CD1c-positive myeloid dendritic cell (primary cell): ENCODE results near the gene HNRNPH2.

Experiments used
- DNase-seq: peaks from one replicate; pipeline ENCODE4 v3.0.0-alpha.2; 2016; ENCODE audit errors: extremely low spot score

The HNRNPH2 gene, protein sequence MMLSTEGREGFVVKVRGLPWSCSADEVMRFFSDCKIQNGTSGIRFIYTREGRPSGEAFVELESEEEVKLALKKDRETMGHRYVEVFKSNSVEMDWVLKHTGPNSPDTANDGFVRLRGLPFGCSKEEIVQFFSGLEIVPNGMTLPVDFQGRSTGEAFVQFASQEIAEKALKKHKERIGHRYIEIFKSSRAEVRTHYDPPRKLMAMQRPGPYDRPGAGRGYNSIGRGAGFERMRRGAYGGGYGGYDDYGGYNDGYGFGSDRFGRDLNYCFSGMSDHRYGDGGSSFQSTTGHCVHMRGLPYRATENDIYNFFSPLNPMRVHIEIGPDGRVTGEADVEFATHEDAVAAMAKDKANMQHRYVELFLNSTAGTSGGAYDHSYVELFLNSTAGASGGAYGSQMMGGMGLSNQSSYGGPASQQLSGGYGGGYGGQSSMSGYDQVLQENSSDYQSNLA

DNA sequence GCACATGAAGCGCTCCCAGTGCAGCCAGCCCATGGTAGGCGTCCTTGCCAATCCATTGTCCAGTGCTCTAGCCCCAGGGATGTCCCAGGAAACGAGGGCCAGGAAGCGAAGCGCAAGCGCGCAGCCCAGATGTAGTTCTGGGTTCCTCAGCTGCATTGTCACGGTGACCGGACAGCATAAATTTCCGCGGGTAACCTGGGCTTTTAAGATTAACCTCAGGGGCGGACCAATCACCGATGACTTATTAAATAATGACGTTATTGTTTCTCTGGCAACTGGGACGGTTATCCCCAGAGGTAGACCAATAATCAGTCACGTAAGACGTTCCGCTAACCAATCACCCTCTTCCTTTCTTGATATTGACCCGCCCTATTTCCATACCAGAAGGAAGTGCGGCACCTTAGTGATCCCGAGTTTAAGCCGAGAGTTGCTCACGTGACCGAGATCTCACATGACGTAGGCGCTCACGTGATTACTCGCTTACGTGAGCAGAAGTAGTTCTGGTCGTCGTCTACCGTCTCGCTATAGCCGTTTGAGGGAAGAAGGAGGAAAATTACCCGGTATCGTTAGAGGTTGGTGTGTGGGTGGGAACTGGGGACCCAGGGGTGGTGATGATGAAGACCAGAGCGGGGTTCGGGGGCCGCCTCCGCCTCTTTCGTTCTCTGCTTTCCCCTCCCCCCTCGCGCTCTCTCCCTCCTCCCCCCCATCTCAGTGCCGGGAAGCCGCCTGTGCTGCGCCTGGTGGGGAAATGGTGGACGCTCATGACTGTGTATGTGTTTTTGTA is at the start of gene HNRNPH2, which contains the start of gene GLA:
Gene HNRNPH2 (plus strand): TSS at position 475 of the 784 bp plus-strand sequence. CDS start 3,767 bp downstream, outside the sequence.
Gene GLA (minus strand): TSS at position 178 of the 784 bp plus-strand sequence. CDS start 22 bp downstream, at position 156.
- DNase-seq, result peak; percentile 95

DNA sequence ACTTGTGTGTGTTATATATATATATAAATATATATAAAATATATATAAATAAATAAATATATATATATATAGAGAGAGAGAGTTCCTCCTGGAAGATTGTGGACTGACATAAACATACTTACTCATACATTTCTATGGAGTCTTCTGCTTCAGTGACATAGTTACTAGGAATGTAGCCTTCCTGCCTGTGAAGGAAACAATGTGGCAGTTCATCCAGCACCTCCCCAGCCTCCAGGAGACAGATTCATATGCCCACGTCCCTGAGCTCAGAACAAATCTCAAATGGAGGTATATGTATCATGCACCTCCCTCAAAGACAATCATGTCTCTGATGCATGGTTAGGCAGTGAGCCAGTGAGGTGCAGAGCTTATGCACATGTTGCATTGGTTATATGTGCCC is 48.1 kb upstream of the HNRNPH2 start:
- DNase-seq, result no peak

DNA sequence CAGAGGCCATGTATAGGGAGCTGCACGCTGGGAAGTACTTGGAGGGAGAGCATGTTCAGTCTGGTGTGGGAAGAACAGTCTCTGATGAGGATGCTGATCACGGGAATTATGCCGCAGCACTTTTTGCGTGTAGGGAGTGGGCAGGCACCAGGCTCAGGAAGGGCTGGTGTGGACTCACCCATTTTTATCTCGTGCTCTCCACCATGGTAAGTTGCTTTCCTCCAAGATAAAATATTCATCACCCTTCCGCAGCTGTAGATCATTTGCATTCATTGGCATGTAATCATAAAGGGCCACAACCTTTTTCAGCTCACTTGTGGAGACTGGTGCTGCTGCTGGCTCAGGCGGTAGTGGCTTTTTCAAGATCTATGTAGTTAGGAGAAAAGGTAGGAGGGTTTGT is 47.6 kb upstream of the HNRNPH2 start:
- no peak for DNase-seq

DNA sequence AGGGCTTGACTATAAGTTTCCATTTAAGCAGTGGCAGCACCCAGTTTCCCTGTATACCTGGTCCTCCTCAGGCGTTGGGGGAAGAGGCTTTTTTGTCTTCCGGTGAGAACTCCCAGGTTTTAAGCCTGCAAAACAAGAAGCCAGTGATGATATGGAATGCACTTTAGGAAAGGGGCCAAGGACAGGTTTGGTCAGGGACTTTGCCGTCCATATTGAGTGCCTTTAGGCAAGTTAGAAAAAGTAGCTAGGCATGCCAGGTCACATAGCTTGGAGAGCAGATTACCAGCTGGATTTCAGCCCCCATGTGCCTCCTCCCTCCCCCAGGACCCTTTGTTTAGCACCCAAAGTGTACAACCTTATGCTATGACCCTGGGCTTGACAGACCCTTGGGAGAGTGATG is 45.9 kb upstream of the HNRNPH2 start:
- no peak for DNase-seq

DNA sequence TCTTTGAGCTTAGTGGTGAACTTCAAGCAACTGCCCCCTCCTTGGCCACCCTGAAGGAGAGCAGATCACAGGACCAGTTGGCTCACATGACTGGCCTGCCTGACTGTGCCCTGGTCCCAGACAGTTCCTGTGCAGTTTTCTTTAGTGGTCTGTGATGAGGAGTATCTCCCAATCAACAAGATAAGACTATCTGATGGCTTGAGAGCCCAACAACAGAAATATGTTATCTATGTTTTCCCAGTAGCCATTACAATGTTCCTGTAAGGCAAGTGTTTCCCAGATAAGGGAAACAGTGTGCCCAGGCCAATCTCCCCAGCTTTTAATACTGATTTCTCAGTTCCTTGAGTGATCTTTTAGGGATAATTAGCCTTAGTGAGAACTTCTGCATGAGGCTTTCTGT is 45.3 kb upstream of the HNRNPH2 start:
- no peak for DNase-seq

DNA sequence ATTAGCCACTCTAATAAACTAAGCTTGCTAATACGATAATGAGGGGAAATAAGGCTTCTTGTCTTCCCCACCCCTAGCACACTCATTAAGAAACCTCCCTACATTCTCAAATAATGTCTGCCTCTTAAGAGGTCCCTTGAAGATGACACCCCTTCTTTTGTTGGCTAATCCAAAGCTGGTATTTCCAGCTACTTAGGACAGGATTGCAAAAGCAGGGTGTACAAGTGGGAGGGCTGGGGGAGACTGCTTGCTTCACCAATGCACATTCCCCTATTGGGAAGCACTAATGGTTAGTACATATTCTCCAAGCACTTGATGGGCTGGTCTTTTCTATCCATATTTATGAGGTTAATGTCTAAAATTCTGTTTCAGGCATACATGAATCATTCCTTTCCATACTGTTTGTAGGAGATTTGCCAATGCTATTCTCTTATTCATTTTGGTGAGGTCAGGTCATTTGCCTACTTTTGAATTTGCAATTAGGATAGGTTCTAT is 42.7 kb upstream of the HNRNPH2 start:
- DNase-seq, result no peak

DNA sequence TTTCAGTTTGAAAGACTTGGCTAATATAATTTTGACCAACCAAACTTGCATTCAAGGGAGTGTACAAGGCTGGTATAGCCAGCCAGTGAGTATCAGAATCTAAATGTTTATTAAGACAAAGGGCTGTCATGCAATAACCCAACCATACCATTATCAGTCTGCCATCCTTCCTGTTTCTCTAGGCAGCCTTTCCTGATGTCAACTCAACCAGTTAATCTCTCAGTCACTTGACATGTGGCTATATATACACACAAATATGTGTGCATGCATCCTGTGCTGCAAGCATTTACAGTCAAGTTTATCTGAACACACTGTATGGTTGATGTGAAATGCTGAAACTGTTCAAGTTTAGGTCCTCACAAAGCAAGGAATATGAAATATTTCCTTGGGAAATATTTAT is 39.2 kb upstream of the HNRNPH2 start:
- no peak for DNase-seq

DNA sequence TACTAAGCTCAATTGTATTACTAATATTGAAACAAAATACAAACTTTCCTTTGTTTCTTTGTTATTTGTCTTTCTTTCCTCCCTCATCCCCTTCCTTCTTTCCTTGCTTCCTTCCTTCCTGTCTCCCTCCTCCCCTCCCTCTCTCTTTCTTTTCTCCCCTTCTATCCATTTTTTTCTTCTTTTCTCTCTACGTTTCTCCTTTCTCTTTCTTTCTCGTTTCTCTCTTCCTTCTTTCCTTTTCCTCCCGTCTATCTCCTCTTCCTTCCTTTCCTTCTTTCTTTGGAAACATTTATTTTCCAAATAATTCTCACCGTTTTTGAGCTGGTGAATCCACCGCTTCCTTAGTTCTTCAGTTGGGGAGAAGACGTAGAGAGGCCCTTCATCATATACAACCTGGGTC is 38.3 kb upstream of the HNRNPH2 start:
- no peak for DNase-seq

DNA sequence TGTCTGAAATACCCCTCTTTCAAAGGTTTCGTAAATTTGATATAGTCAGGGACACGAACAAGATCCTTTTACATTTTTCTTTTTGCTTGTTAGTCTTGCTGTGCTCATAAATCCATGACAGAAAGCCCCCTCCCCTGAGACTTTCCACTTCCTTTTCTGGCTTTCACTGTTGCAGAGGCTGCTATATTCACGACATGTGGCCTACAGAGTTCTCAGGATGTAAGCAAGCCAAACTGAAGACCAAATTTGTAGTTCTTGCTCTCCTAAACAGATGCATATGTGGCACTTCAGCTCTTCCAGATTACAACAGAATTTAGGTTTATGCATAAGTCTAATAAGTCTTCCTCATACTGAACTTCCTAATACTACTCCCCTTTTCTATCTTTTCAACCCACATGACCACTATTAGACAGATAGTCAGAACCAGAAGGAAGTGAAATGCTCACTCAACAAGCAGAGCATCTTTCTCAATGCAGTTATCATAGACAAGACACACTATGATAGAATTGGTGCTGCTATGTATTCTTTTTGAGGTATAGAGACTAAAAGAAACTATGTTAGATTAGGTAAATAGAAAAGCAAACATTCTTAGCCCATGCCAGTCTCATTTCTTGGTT is 37.0 kb upstream of the HNRNPH2 start:
- DNase-seq, result no peak

DNA sequence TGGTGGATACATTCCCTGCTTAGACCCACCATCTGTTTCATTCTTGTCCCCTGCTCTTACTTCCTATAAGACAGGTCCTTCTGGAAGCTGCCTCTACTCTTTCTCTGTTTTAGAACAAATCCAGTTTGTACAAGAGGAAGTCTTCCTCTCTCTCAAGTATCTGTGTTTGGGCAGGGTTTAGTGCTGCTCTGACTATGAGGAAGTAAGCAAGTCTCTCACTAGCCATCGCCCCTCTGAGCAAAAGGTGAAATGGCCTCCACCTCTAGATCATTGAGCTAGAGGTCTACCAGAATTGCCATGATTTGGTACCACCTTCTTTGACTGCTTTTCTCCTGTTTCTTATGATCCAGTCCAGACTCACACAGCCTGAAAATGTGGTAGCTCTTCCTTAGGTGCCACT is 30.5 kb upstream of the HNRNPH2 start:
- DNase-seq, result peak; percentile 18

DNA sequence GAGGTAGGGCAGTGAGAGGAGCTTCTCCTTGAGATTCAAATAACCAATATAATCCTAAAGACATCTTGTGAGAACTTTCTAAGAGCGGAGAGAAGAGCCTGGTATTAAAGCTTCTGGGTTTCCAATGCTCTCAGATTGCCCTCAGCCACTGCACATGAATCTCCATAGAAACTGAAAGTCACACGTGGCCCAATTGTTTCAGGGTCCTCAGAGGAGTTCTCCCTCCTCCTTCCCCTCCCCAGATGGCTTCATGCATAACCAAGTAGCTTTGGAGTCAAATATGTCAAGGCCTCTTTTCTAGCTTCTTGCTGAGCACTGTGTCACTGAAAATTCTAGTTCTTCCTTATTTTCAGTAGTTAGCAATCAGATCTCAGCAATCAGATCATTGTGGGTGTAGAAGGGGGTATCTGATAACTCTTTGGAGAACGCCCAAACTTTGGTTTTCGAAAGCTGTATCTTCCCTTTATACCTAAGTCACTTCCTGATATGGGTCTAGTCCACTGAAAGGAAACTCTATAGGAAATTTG is 24.3 kb upstream of the HNRNPH2 start:
- peak; percentile 33 for DNase-seq

DNA sequence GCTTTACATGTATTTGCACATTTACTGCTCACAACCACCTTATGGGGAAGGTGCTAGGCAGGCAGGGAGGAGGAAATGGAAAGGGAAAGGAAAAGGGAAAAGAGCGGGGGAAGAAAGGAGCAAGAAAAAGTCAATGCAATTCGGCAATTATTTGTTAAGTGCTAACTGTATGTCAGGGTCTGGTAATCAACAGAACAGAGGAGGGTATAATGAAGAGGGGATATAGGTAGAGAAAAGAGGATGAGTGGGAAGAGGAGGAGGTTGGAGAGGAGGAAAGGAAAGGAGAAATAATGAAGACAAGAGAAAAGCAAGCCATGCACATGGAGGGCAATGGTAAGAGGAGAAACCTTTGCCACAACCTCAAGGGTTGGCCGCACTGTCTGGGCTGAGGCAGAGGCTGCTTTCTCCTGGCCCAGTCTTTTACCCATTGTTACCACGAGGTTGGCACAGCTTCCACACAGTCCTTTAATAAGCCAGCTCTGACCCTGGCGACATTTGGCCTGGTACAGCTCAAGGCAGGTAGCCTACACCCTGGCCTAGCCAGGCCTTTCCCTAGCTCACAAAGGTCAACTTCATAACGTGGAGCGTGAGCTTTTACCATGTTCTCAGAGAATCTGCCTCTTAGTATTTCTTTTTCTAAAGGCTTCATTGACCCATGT is 22.9 kb upstream of the HNRNPH2 start:
- DNase-seq, result no peak

DNA sequence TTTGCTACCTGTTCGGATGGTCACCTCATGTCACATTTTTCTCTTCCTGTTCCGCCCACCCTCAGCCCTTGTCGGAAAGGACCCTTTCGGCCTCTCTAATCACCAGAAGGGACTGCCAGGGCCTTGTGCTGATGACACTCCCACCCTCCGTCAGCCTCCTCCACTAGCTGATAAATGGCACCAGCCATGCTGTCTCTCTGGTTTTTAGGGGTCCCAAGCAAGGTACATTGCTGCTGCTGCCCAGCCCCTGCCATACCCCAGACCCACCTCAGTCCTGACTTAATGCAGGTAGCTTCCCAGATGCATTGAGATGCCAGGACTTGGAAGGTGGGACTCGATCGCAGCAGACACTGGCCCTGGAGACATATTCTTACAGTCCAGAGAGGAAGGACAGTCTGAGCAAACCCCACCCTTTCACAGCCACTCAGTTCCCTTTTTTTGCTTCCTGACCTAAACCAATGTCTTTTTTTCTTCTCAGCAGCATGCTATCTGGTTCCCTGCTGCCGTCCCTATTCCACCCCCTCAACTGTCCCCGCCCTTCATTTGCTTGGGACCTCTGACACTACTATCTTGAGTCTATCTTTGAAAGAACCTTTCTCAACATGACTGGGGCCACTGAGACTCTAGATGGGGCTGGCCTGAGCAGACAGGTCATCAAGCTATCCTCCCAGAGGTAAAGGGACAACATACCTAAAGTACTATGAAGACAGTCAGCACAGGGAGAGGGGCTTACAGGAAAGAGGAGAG is 22.1 kb upstream of the HNRNPH2 start, which contains the start of gene BTK:
Gene BTK (minus strand): TSS at position 397 of the 747 bp plus-strand sequence. CDS start 10,907 bp downstream, outside the sequence.
- peak; percentile 63 for DNase-seq

DNA sequence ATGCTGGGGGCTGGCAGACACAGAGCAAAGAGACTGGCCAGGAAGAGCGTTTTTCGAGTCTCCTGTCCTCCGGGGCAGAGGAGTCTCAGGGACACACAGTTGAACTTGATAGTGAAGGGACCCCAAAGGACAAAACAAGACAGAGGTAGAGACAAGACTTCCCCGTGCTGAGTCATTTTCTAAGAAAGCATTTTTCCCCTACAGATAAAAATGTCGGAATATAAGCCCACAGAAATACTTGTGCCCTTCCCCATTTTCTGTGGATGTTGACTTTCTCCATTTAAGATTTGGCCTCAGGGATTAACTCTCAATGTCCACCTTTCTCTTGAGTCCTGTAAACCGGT is 21.5 kb upstream of the HNRNPH2 start:
- no peak for DNase-seq

DNA sequence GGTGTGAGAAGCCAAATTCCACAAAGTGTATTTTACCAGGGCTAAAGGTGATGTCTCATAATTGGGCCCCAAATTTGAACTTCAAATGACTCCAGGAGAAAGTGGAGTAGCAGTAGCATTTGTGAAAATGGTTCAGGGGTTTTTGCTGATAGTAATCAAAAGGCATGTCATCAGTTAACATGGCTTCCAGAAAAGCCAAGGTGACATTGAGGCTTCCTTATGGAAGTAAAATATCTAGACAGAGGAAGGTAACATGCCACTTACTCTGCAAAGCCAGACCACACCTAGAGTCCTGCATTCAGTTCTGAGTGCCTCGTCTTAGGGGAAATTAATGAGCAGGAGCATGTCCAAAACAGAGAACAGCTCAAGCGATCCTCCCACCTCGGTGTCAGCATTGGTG is 19.4 kb upstream of the HNRNPH2 start:
- DNase-seq, result no peak

DNA sequence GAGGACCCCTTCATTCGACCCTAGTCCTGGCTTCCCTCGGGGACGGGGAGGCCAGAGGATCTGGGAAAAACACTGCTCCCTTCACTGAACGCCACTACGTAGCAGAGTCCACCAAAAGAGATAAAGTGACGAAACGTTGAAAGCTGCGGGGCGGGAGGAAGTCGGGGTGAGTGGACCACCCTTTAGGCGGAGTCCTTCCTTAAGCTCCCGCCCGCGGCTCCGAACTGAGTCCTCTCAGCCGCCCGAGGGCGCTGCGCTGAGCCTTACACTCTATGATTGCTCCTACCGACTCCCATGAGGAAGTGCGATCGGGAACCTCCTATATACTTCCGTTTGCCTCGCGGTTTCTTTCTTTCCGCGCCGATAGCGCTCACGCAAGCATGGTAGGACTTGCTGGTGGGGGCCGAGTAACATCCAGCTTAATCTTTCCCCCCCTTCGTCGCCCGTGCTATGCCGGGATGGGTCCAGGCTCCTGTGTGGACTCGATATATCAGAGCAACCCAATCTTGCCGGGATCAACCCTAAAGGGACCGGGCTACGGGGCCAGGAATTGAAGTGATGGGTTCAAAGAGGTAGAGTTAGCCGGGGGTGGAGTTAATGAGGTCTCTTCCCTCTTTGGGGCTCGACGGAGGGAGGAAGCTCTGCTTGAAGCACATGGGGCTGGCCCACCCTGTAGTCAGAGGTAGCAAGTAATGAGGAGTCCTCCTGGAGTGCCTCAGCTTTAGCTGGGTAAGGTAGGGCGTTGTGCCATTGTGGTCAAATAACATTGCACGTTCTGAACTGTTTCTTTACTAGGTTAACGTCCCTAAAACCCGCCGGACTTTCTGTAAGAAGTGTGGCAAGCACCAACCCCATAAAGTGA is 17.1 kb upstream of the HNRNPH2 start, which contains the start of gene RPL36A:
Gene RPL36A (plus strand): TSS at position 348 of the 862 bp plus-strand sequence. CDS start 33 bp downstream, at position 381.
- DNase-seq, result peak; percentile 92

DNA sequence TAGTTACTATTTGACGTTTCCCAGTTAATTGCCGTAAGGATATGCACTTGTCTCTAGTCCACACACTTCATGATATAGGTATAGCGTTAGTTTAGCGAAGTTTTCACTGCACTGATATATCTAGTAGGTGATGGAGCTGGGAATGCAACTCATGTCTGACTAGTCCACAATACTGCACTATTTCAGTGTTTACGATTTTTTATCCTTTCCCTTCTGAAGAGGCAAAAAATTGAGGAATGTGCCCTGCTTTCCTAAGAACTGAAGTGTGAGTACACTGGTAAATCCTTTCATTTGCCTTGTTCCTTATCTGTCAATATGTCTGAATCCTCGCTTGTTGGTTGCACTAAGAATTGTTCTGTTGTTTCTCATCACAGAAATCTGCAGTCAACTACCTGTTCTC is 16.2 kb upstream of the HNRNPH2 start:
- DNase-seq, result no peak

DNA sequence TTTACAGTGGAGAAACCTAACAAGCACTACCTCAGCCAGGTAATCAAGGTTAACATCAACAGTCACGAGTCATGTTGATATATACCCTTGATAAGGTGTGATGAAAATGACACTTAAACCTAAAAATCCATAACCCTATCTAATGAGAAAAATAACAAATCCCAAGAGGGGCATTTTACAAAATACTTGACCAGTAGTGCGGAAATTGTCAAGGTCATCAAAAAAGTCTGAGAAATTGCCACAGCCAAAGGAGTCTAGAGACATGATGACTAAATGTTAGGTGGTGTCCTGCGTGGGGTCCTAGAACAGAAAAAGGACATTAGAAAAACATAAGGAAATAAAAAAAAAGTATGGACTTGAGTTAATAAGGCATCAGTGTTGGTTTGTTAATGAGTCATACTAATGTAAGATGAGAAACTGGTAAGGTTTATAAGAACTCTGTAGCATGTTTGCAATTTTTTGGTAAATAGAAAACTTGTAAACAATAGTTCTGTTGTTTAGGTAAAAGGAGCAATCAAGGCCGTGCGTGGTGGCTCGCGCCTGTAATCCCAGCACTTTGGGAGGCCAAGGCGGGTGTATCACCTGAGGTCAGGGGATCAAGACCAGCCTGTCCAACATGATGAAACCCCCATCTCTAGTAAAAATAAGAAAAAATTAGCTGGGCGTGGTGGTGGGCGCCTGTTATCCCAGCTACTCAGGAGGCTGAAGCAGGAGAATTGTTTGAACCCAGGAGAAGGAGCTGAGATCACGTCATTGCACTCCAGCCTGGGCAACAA is 14.3 kb upstream of the HNRNPH2 start:
- no peak for DNase-seq

DNA sequence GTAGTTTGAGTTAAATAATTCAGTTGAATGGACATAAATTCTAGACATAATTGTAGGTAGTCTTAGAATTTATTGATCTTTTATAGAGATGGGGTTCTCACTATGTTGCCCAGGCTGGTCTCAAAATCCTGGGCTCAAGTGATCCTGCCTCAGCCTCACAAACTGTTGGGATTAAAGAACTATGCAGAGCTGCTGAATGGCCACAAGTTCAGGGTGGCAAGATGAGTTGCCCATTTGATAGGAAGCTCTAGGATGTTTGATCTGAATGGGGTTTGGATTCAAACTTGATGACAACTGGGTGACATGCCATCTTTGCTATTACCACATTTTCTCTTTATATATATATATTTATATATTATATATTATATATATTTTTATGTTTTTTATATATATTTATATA is 13.7 kb upstream of the HNRNPH2 start:
- no peak for DNase-seq
